ENCODE results near the gene XKR7. TPM values are rescaled to one million over a fixed set of nuclear protein-coding genes. Genes with fewer than 3 reads are reported as not detected.

The XKR7 gene
- total RNA-seq, 1 donor from 2014 or later: 0.23 TPM

GRCh38 chr20:31922181-31922580 lies 45.8 kb upstream of the XKR7 start:
- Mint-ChIP-seq H3K9me3 (ENCODE audit: unreplicated experiment) (peaks cover 4% of the 10 kb centered on the region), H3K4me3 (ENCODE audit: unreplicated experiment) (no peak overlapping the region), H3K27me3 (ENCODE audit: unreplicated experiment) (no peaks in the 10 kb centered on the region), H3K4me1 (ENCODE audit: unreplicated experiment) (peaks cover 8% of the 10 kb centered on the region), H3K27ac (ENCODE audit: unreplicated experiment) (no peak overlapping the region), H3K36me3 (ENCODE audit: low read depth, unreplicated experiment) (no peaks in the 10 kb centered on the region)
- no peak for DNase-seq (ENCODE audit: low spot score)
- no peak for TF ChIP-seq CTCF (IDR thresholded peaks at IDR 0.05; ENCODE audit: unreplicated experiment)

GRCh38 chr20:31922588-31922987 lies 45.4 kb upstream of the XKR7 start:
- Mint-ChIP-seq H3K36me3 (ENCODE audit: low read depth, unreplicated experiment) (no peaks in the 10 kb centered on the region), H3K27ac (ENCODE audit: unreplicated experiment) (no peak overlapping the region), H3K27me3 (ENCODE audit: unreplicated experiment) (no peaks in the 10 kb centered on the region), H3K4me1 (ENCODE audit: unreplicated experiment) (peaks cover 7% of the 10 kb centered on the region), H3K4me3 (ENCODE audit: unreplicated experiment) (no peak overlapping the region), H3K9me3 (ENCODE audit: unreplicated experiment) (peaks cover 4% of the 10 kb centered on the region)
- DNase-seq (ENCODE audit: low spot score): no peak
- TF ChIP-seq CTCF (IDR thresholded peaks at IDR 0.05; ENCODE audit: unreplicated experiment): no peak

GRCh38 chr20:31923388-31924331 lies 44.3 kb upstream of the XKR7 start:
- no peaks in the 10 kb centered on the region for H3K36me3 Mint-ChIP-seq (ENCODE audit: low read depth, unreplicated experiment)
- no peaks in the 10 kb centered on the region for H3K4me1 Mint-ChIP-seq (ENCODE audit: unreplicated experiment)
- H3K27me3 Mint-ChIP-seq (ENCODE audit: unreplicated experiment): no peaks in the 10 kb centered on the region
- H3K27ac Mint-ChIP-seq (ENCODE audit: unreplicated experiment): no peak overlapping the region
- TF ChIP-seq CTCF (IDR thresholded peaks at IDR 0.05; ENCODE audit: unreplicated experiment): no peak
- DNase-seq (ENCODE audit: low spot score): no peak
- no peaks in the 10 kb centered on the region for H3K9me3 Mint-ChIP-seq (ENCODE audit: unreplicated experiment)
- H3K4me3 Mint-ChIP-seq (ENCODE audit: unreplicated experiment): no peak overlapping the region

- Mint-ChIP-seq H3K27ac (ENCODE audit: unreplicated experiment) (no peak overlapping the region), H3K27me3 (ENCODE audit: unreplicated experiment) (no peaks in the 10 kb centered on the region), H3K36me3 (ENCODE audit: low read depth, unreplicated experiment) (no peaks in the 10 kb centered on the region), H3K4me1 (ENCODE audit: unreplicated experiment) (no peaks in the 10 kb centered on the region), H3K9me3 (ENCODE audit: unreplicated experiment) (no peaks in the 10 kb centered on the region), H3K4me3 (ENCODE audit: unreplicated experiment) (no peak overlapping the region)
- DNase-seq (ENCODE audit: low spot score): no peak
- no peak for TF ChIP-seq CTCF (IDR thresholded peaks at IDR 0.05; ENCODE audit: unreplicated experiment)
Observed at GRCh38 chr20:31924561-31924960, 43.4 kb upstream of the XKR7 start.

GRCh38 chr20:31925631-31926030 lies 42.3 kb upstream of the XKR7 start:
- Mint-ChIP-seq H3K9me3 (ENCODE audit: unreplicated experiment) (no peaks in the 10 kb centered on the region), H3K27me3 (ENCODE audit: unreplicated experiment) (no peaks in the 10 kb centered on the region), H3K36me3 (ENCODE audit: low read depth, unreplicated experiment) (no peaks in the 10 kb centered on the region), H3K4me1 (ENCODE audit: unreplicated experiment) (no peaks in the 10 kb centered on the region), H3K4me3 (ENCODE audit: unreplicated experiment) (no peak overlapping the region), H3K27ac (ENCODE audit: unreplicated experiment) (no peak overlapping the region)
- TF ChIP-seq CTCF (IDR thresholded peaks at IDR 0.05; ENCODE audit: unreplicated experiment): no peak
- DNase-seq (ENCODE audit: low spot score): no peak

Measured in endothelial cell (in vitro differentiated cells).